Stimulated activated naive B cell treated with anti-CD40 and anti-IgM and Interleukin-4, amounts not matched to agents 10 μg/mL and 1 μg/mL and 100 μg/mL, for 72 hours (primary cell): ENCODE results near the gene PAK2.

Source experiments
- ATAC-seq, 2 donors: fragments of 150-1000 bp; cut with Tn5 transposase; replicated peaks; 2 replicates each; pipeline ENCODE4 v1.10.0; 2021; ENCODE audit warnings: moderate library complexity in 1 of 2
- DNase-seq: peaks from one replicate; pipeline ENCODE4 v3.0.0; 2021
- H3K27ac Mint-ChIP-seq: one replicate; pipeline ENCODE4 v1.8.0; 2022; ENCODE audit warnings: mild to moderate bottlenecking, mixed read lengths
- H3K27me3 Mint-ChIP-seq, 2 donors: one replicate each; pipeline ENCODE4 v1.8.0; 2022; ENCODE audit warnings: mixed read lengths in 2 of 2
- H3K36me3 Mint-ChIP-seq, 2 donors: one replicate each; pipeline ENCODE4 v1.8.0; 2022; ENCODE audit warnings: mixed read lengths in 2 of 2, mild to moderate bottlenecking in 1 of 2
- H3K4me1 Mint-ChIP-seq, 2 donors: one replicate each; pipeline ENCODE4 v1.8.0; 2022; ENCODE audit warnings: mixed read lengths in 2 of 2, mild to moderate bottlenecking in 1 of 2
- H3K4me3 Mint-ChIP-seq, 2 donors: one replicate each; pipeline ENCODE4 v1.8.0; 2022; ENCODE audit warnings: mild to moderate bottlenecking in 2 of 2, mixed read lengths in 2 of 2, moderate library complexity in 1 of 2
- H3K9me3 Mint-ChIP-seq, 2 donors: one replicate each; pipeline ENCODE4 v1.8.0; 2022; ENCODE audit warnings: mixed read lengths in 2 of 2, mild to moderate bottlenecking in 1 of 2

The PAK2 gene

GRCh38 chr3:196739671-196740480, at the start of gene PAK2:
PAK2 (plus strand) TSS chr3:196739857; CDS start chr3:196782647, 42,790 bp downstream.
- ATAC-seq (peak; percentile 89 to 90), DNase-seq (peak; percentile 85)
- Mint-ChIP-seq H3K4me3 (peak within 1 kb of the TSS; percentile 94 to 100), H3K27me3 (no peaks in the 10 kb centered on the region), H3K4me1 (peaks cover 11 to 22% of the 10 kb centered on the region in 2 donors), H3K27ac (peak within 1 kb of the TSS; percentile 100), H3K36me3 (peaks cover 16 to 30% of the 10 kb centered on the region in 2 donors), H3K9me3 (peaks cover 0 to 3% of the 10 kb centered on the region in 2 donors)

- peak overlapping the region; percentile 71 for H3K27ac Mint-ChIP-seq
- H3K4me3 Mint-ChIP-seq, result no peak overlapping the region
- ATAC-seq, result no peak
- H3K4me1 Mint-ChIP-seq, result peaks cover 18 to 37% of the 10 kb centered on the region in 2 donors
- DNase-seq, result no peak
- H3K27me3 Mint-ChIP-seq, result no peaks in the 10 kb centered on the region
- H3K9me3 Mint-ChIP-seq, result peaks cover 0 to under 1% of the 10 kb centered on the region in 2 donors
- H3K36me3 Mint-ChIP-seq, result peaks cover 0 to 15% of the 10 kb centered on the region in 2 donors
Measured at GRCh38 chr3:196689941-196690660, 49.6 kb upstream of the PAK2 start.

- ATAC-seq (no peak), DNase-seq (no peak)
- H3K27me3 Mint-ChIP-seq, result no peaks in the 10 kb centered on the region
- no peak overlapping the region for H3K27ac Mint-ChIP-seq
- H3K36me3 Mint-ChIP-seq, result peaks cover 5 to 23% of the 10 kb centered on the region in 2 donors
- H3K4me3 Mint-ChIP-seq, result no peak overlapping the region
- H3K9me3 Mint-ChIP-seq, result peaks cover 0 to 3% of the 10 kb centered on the region in 2 donors
- H3K4me1 Mint-ChIP-seq, result peaks cover 17 to 36% of the 10 kb centered on the region in 2 donors
Measured at GRCh38 chr3:196691386-196691785, 48.3 kb upstream of the PAK2 start.

DNA sequence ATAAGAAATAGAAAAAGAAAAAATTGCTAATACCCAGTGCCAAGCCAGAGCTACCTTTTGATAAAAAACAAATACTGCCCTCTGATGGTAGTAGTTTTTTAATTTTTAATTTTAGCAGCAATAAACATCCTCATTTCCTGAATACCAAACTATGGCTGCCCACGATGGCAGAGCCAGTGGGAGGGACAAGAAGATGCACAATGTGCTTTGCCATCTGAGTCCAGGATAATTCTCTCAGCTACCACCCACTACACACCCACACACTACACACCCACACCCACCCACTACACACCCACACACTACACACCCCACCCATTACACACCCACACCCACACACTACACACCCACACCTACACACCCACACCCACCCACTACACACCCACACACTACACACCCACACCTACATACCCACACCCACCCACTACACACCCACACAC, 45.4 kb upstream of the PAK2 start:
- Mint-ChIP-seq H3K27me3 (no peaks in the 10 kb centered on the region), H3K4me3 (peak overlapping the region in 1 of 2 donors; percentile 32), H3K9me3 (peaks cover 0 to 3% of the 10 kb centered on the region in 2 donors), H3K36me3 (peaks cover 5 to 18% of the 10 kb centered on the region in 2 donors), H3K4me1 (peaks cover 11 to 26% of the 10 kb centered on the region in 2 donors), H3K27ac (peak overlapping the region; percentile 87)
- DNase-seq, result no peak
- ATAC-seq, result peak; percentile 38 to 41

DNA sequence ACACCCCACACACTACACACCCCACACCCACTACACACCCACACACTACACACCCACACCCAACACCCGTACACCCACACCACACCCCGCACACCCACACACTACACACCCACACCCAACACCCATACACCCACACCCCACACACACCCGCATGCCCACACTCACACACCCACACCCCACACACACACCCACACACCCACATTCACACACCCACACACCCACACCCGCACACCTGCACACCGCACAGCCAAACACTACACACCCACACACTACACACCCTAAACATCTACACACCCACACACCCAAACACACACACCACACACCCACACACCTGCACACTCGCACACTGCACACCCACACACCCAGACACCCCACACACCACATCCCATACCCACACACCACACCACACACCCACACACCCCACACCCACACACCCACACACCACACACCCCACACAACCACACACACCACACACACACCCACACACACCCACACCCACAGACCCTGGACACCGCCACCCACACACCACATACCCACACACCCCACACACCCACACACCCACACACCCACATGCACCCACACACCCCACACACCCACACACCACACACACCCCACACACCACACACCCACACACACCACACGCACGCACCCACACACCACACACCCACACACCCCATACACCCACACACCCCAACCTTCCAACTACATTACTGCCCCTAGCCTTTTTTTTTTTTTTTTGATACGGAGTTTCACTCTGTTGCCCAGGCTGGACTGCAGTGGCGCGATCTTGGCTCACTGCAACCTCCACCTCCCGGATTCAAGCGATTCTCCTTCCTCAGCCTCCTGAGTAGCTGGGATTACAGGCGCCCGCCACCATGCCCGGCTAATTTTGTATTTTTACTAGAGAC, 44.5 kb upstream of the PAK2 start:
- H3K9me3 Mint-ChIP-seq, result peaks cover 0 to 3% of the 10 kb centered on the region in 2 donors
- H3K4me1 Mint-ChIP-seq, result peaks cover 13 to 25% of the 10 kb centered on the region in 2 donors
- H3K36me3 Mint-ChIP-seq, result peaks cover 5 to 21% of the 10 kb centered on the region in 2 donors
- peak overlapping the region; percentile 96 for H3K27ac Mint-ChIP-seq
- H3K27me3 Mint-ChIP-seq, result no peaks in the 10 kb centered on the region
- peak overlapping the region; percentile 45 to 49 for H3K4me3 Mint-ChIP-seq
- ATAC-seq (peak; percentile 12 to 32), DNase-seq (no peak)

- ATAC-seq, result peak in 1 of 2 donors; percentile 9
- peaks cover 5 to 21% of the 10 kb centered on the region in 2 donors for H3K36me3 Mint-ChIP-seq
- peaks cover 0 to 3% of the 10 kb centered on the region in 2 donors for H3K9me3 Mint-ChIP-seq
- H3K4me1 Mint-ChIP-seq, result peaks cover 13 to 20% of the 10 kb centered on the region in 2 donors
- DNase-seq, result no peak
- H3K4me3 Mint-ChIP-seq, result peak overlapping the region; percentile 11 to 49
- H3K27ac Mint-ChIP-seq, result peak overlapping the region; percentile 96
- H3K27me3 Mint-ChIP-seq, result no peaks in the 10 kb centered on the region
Measured at GRCh38 chr3:196695849-196696226, 43.8 kb upstream of the PAK2 start.

DNA sequence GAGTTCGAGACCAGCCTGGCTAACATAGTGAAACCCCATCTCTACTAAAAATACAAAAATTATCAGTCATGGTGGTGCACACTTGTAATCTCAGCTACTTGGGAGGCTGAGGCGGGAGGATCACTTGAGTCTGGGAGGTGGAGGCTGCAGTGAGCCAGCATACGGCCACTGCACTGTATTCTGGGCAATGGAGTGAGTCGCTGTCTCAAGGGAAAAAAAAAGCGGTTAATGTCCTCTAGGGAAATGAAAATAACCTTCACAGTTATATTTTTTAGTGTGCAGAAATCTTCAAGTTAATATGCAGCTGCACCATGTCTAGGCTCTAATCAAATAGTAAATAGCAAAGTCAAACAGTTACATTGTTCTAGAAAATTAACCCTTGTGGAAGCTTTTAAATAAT, 42.4 kb upstream of the PAK2 start:
- H3K4me1 Mint-ChIP-seq, result peaks cover 13 to 20% of the 10 kb centered on the region in 2 donors
- no peaks in the 10 kb centered on the region for H3K27me3 Mint-ChIP-seq
- ATAC-seq (peak; percentile 80), DNase-seq (no peak)
- peaks cover 0 to 3% of the 10 kb centered on the region in 2 donors for H3K9me3 Mint-ChIP-seq
- no peak overlapping the region for H3K27ac Mint-ChIP-seq
- H3K36me3 Mint-ChIP-seq, result peaks cover 5 to 21% of the 10 kb centered on the region in 2 donors
- H3K4me3 Mint-ChIP-seq, result no peak overlapping the region

DNA sequence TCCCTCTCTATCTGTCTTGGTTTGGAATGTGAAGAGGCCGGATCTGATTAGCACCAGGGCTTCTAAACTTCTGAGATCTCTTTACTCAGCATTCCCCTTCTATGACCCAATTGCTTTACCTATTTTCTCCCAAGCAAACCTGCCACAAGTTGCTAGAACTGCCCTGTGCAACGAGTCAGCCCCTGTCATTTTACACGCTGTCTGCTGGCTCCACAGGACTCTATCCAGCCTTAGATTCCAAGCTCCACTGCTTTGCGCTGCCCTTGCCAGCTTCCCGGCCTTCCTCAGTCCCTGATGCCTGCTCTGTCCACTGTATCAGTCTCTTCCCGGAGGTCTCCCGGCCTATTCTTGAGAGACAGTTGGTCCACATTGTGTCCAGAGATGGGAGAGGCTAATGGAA, 39.9 kb upstream of the PAK2 start:
- ATAC-seq (no peak), DNase-seq (no peak)
- H3K27me3 Mint-ChIP-seq, result no peaks in the 10 kb centered on the region
- H3K4me3 Mint-ChIP-seq, result no peak overlapping the region
- peaks cover 13 to 20% of the 10 kb centered on the region in 2 donors for H3K4me1 Mint-ChIP-seq
- H3K27ac Mint-ChIP-seq, result no peak overlapping the region
- H3K36me3 Mint-ChIP-seq, result peaks cover 7 to 24% of the 10 kb centered on the region in 2 donors
- H3K9me3 Mint-ChIP-seq, result peaks cover 0 to 3% of the 10 kb centered on the region in 2 donors

- Mint-ChIP-seq H3K9me3 (peaks cover 0 to 2% of the 10 kb centered on the region in 2 donors), H3K4me1 (peaks cover 7 to 14% of the 10 kb centered on the region in 2 donors), H3K27ac (no peak overlapping the region), H3K4me3 (no peak overlapping the region), H3K36me3 (peaks cover 6 to 14% of the 10 kb centered on the region in 2 donors), H3K27me3 (no peaks in the 10 kb centered on the region)
- ATAC-seq, result no peak
- DNase-seq, result no peak
Measured at GRCh38 chr3:196700801-196701200, 38.9 kb upstream of the PAK2 start.

GRCh38 chr3:196706327-196706726, 33.3 kb upstream of the PAK2 start:
- ATAC-seq, result no peak
- DNase-seq, result no peak
- Mint-ChIP-seq H3K9me3 (no peaks in the 10 kb centered on the region), H3K4me1 (peaks cover 2 to 8% of the 10 kb centered on the region in 2 donors), H3K4me3 (no peak overlapping the region), H3K36me3 (peaks cover 9 to 12% of the 10 kb centered on the region in 2 donors), H3K27me3 (no peaks in the 10 kb centered on the region), H3K27ac (no peak overlapping the region)

- H3K9me3 Mint-ChIP-seq, result no peaks in the 10 kb centered on the region
- no peaks in the 10 kb centered on the region for H3K27me3 Mint-ChIP-seq
- no peak overlapping the region for H3K4me3 Mint-ChIP-seq
- ATAC-seq, result no peak
- H3K4me1 Mint-ChIP-seq, result peaks cover 6 to 12% of the 10 kb centered on the region in 2 donors
- DNase-seq, result no peak
- H3K36me3 Mint-ChIP-seq, result peaks cover 9 to 12% of the 10 kb centered on the region in 2 donors
- H3K27ac Mint-ChIP-seq, result no peak overlapping the region
Measured at GRCh38 chr3:196706731-196707130, 32.9 kb upstream of the PAK2 start.

DNA sequence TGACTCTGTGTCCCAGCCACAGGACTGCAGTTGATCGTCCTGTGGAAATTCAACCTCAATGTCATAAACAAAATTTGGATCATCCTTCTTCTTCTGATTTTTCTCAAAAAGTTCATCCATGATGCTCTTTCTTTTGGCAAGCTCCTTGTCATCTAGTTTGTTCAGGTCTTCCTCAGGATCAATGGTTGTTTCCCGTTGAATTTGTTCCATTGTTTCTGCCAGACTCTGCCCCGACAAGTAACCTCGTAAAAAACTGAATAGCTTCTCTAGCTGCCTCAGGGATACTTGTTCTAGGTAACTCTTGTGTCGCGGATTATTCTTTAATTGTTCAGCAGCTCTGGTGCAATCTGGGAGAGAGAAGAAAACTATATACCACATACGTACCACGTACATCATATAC, 32.1 kb upstream of the PAK2 start:
- ATAC-seq, result no peak

DNA sequence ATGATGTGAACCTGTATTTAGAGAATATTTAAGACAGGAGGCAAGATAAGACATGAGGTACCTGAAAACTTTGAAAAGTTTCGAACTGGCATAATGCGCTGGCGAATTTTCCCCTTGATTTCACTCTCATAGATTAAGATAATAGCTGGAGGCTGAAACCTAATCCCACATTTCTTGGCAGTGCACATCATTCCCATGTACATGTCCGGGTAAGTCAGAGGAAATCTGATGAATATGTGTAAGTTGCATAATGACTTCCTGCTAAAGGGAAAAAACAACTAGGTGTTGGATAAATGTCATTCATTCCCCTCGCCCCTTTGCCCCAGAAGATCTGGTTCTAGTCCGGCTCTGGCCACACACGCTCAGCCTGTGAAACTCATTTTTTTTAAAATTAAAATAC, 31.2 kb upstream of the PAK2 start:
- Mint-ChIP-seq H3K9me3 (no peaks in the 10 kb centered on the region), H3K4me3 (no peak overlapping the region), H3K4me1 (peaks cover 14 to 21% of the 10 kb centered on the region in 2 donors), H3K36me3 (peaks cover 7 to 9% of the 10 kb centered on the region in 2 donors), H3K27me3 (no peaks in the 10 kb centered on the region), H3K27ac (no peak overlapping the region)
- ATAC-seq, result no peak
- no peak for DNase-seq

More for the DNA sequence above, 32.1 kb upstream of the PAK2 start:
- no peak for DNase-seq
- Mint-ChIP-seq H3K36me3 (peaks cover 9 to 12% of the 10 kb centered on the region in 2 donors), H3K4me1 (peaks cover 7 to 14% of the 10 kb centered on the region in 2 donors), H3K27me3 (no peaks in the 10 kb centered on the region), H3K9me3 (no peaks in the 10 kb centered on the region), H3K4me3 (no peak overlapping the region), H3K27ac (no peak overlapping the region)
